Calu3 (cell line): ENCODE results near the gene PRADC1. TPM values are rescaled to one million over a fixed set of nuclear protein-coding genes. Genes with fewer than 3 reads are reported as not detected.

Experiments
- BruUV-seq: library from RNA; stranded (reverse); fragments of 400-500 nt; replicated peaks from 2 replicates; lab custom pipeline; 2021; lab: Mats Ljungman, UMichigan
- CTCF ChIA-PET: fragments of 300-600 bp; sonication (Branson Sonifier 250); formaldehyde crosslinking; loops from one replicate; lab custom pipeline; 2022; ENCODE audit warnings: antibody characterized with exemption; lab: Charles Lee
- DNase-seq: peaks from one replicate; pipeline ENCODE4 v3.0.0; 2022
- H3K27ac Mint-ChIP-seq: one replicate; pipeline ENCODE4 v1.8.0; 2022; ENCODE audit warnings: mixed read lengths; ENCODE audit not compliant: unreplicated experiment
- H3K27me3 Mint-ChIP-seq: one replicate; pipeline ENCODE4 v1.8.0; 2022; ENCODE audit warnings: mixed read lengths; ENCODE audit not compliant: unreplicated experiment
- H3K36me3 Mint-ChIP-seq: one replicate; pipeline ENCODE4 v1.8.0; 2022; ENCODE audit warnings: mild to moderate bottlenecking, moderate library complexity, mixed read lengths; ENCODE audit not compliant: insufficient read depth, unreplicated experiment
- H3K4me1 Mint-ChIP-seq: one replicate; pipeline ENCODE4 v1.8.0; 2022; ENCODE audit warnings: mild to moderate bottlenecking, low read depth, mixed read lengths; ENCODE audit not compliant: unreplicated experiment
- H3K4me3 Mint-ChIP-seq: one replicate; pipeline ENCODE4 v1.8.0; 2022; ENCODE audit warnings: mild to moderate bottlenecking, low read depth, moderate library complexity, mixed read lengths; ENCODE audit not compliant: unreplicated experiment
- H3K9me3 Mint-ChIP-seq: one replicate; pipeline ENCODE4 v1.8.0; 2022; ENCODE audit warnings: low read depth, mixed read lengths; ENCODE audit not compliant: unreplicated experiment
- CTCF ChIP-seq: fragments of 200-600 bp; IDR thresholded peaks from one replicate; pipeline ENCODE4 v1.8.0; 2022; ENCODE audit warnings: antibody characterized with exemption; ENCODE audit not compliant: unreplicated experiment
- intact Hi-C: fragments of 100-400 bp; cut with micrococcal nuclease; formaldehyde crosslinking; loops from one replicate; pipeline ENCODE4 v1.10.0; 2022; ENCODE audit not compliant: unreplicated experiment
- total RNA-seq: library from RNA; stranded (reverse); gene quantifications from 2 replicates; pipeline ENCODE4 v1.2.3, GENCODE V29; 2022

PRADC1 gene
- total RNA-seq, 1 experiment from 2014 or later: 13.8 TPM

DNA sequence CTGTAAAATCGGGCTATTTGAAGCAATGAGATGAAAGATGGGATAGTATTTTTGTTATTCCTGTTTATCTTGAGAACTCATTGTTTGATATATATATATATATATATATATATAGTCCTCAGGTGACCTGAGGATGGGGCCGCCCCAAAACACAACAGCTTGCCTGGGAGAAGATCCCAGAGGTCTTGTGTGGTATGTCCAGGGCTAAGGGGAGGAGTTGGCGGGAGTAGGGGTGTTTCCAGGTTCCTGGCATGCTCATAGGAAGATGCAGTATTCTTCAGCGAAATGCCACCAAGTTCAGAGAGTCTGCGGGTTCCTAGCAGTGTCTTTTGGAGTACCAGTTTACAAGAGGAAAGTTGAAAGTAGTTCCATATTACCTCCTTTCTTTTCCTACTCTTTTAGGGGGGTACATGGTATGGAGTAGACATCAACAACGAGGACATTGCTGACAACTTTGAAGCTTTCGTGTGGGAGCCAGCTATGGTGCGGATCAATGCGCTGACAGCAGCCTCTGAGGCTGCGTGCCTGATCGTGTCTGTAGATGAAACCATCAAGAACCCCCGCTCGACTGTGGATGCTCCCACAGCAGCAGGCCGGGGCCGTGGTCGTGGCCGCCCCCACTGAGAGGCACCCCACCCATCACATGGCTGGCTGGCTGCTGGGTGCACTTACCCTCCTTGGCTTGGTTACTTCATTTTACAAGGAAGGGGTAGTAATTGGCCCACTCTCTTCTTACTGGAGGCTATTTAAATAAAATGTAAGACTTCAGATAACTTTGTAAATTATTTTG lies 19.4 kb upstream of the PRADC1 start:
- no peak for DNase-seq
- no peaks in the 10 kb centered on the region for H3K4me1 Mint-ChIP-seq
- H3K36me3 Mint-ChIP-seq: peaks cover 68% of the 10 kb centered on the region
- no TSS peak for BruUV-seq
- intact Hi-C loops: no loop called here
- no peaks in the 10 kb centered on the region for H3K27me3 Mint-ChIP-seq
- CTCF ChIA-PET: interaction anchor here (0.7 kb wide), 1 partner anchor 284 kb away, joined by 4 read pairs; no protein-coding TSS in a partner anchor
- no peak for TF ChIP-seq CTCF
- H3K9me3 Mint-ChIP-seq: no peaks in the 10 kb centered on the region
- no peak overlapping the region for H3K4me3 Mint-ChIP-seq
- no peak overlapping the region for H3K27ac Mint-ChIP-seq

GRCh38 chr2:73250872-73251846 lies 18.1 kb upstream of the PRADC1 start:
- Mint-ChIP-seq H3K9me3 (no peaks in the 10 kb centered on the region), H3K4me1 (no peaks in the 10 kb centered on the region), H3K27ac (no peak overlapping the region), H3K36me3 (peaks cover 80% of the 10 kb centered on the region), H3K27me3 (no peaks in the 10 kb centered on the region), H3K4me3 (no peak overlapping the region)
- intact Hi-C loops: no loop called here
- no peak for TF ChIP-seq CTCF
- DNase-seq: no peak
- no TSS peak for BruUV-seq
- CTCF ChIA-PET: interaction anchor here (0.5 to 0.7 kb wide), 5 partner anchors 10 to 285 kb away, joined by 3 to 4 read pairs (median 3); partner anchors contain the start of gene PRADC1

GRCh38 chr2:73249636-73250035 lies 16.6 kb upstream of the PRADC1 start:
- DNase-seq: no peak
- BruUV-seq: no TSS peak
- Mint-ChIP-seq H3K4me1 (no peaks in the 10 kb centered on the region), H3K36me3 (peaks cover 87% of the 10 kb centered on the region), H3K27me3 (no peaks in the 10 kb centered on the region), H3K4me3 (no peak overlapping the region), H3K9me3 (no peaks in the 10 kb centered on the region), H3K27ac (no peak overlapping the region)
- CTCF ChIA-PET: no interaction called here
- intact Hi-C loops: no loop called here
- TF ChIP-seq CTCF: no peak

DNA sequence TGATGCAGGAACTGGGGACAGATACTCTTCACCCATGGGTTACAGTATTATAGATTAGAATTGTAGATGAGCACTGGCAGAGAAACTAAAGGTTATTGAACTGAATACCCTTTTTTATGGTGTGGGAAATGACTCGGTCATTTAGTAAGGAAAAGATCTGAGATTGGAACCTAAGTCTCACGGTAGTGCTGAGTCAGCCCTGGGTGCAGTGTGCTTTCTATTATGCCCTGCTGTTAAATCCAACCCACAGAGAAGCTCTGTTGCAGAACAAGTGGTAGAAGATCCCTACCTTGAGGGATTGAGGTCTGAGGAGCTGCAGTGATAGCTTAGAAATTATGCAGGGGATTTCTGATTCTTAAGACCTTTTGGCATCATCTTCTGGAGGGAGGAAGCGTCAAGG lies 13.8 kb upstream of the PRADC1 start:
- H3K9me3 Mint-ChIP-seq: no peaks in the 10 kb centered on the region
- no peaks in the 10 kb centered on the region for H3K4me1 Mint-ChIP-seq
- no peak overlapping the region for H3K4me3 Mint-ChIP-seq
- no peak for TF ChIP-seq CTCF
- intact Hi-C loops: no loop called here
- CTCF ChIA-PET: interaction anchor here (0.8 kb wide), 1 partner anchor 13 kb away, joined by 3 read pairs; no protein-coding TSS in a partner anchor
- BruUV-seq: no TSS peak
- H3K27me3 Mint-ChIP-seq: no peaks in the 10 kb centered on the region
- H3K36me3 Mint-ChIP-seq: peaks cover 72% of the 10 kb centered on the region
- no peak for DNase-seq
- no peak overlapping the region for H3K27ac Mint-ChIP-seq
